ENCODE measurements around the gene CHCHD3. TPM values are rescaled to one million over a fixed set of nuclear protein-coding genes. Genes with fewer than 3 reads are reported as not detected.

CHCHD3 gene
- total and polyA plus RNA-seq, 2 experiments from 2014 or later = 65.3 to 68.5 TPM

GRCh38 chr7:132800522-132800921 lies 281.4 kb downstream of the CHCHD3 start:
- H3K4me2 ChIP-seq = no peak overlapping the region
- H3K4me3 ChIP-seq = no peak overlapping the region
- no peaks in the 10 kb centered on the region for H4K20me1 ChIP-seq (ENCODE audit: insufficient read depth, poor library complexity, severe bottlenecking)
- H3K27me3 ChIP-seq = no peaks in the 10 kb centered on the region
- no peak overlapping the region for H3K27ac ChIP-seq
- no peaks in the 10 kb centered on the region for H3K9me2 ChIP-seq (replicated peaks; ENCODE audit: insufficient read depth)
- DNase-seq (ENCODE audit: low spot score) = no peak
- TF ChIP-seq EZH2 (IDR thresholded peaks at IDR 0.05; ENCODE audit: borderline replicate concordance) (no peak), CTCF (IDR thresholded peaks at IDR 0.05; ENCODE audit: poor library complexity) (no peak), EZH2phosphoT487 (IDR thresholded peaks at IDR 0.05; ENCODE audit: low read depth, severe bottlenecking, unreplicated experiment) (no peak)
- no peak overlapping the region for H2AFZ ChIP-seq
- H3K4me1 ChIP-seq (ENCODE audit: insufficient read depth) = no peaks in the 10 kb centered on the region
- 84% methylated on average over 1 of the region's 1 CpG for WGBS (ENCODE audit: low lambda C conversion rate, missing lambda C conversion rate)
- H3K9me3 ChIP-seq (ENCODE audit: low read depth) = no peaks in the 10 kb centered on the region
- no peaks in the 10 kb centered on the region for H3K36me3 ChIP-seq (replicated peaks; ENCODE audit: insufficient read depth, low read depth)
- no peaks in the 10 kb centered on the region for H3K79me2 ChIP-seq

GRCh38 chr7:132799081-132799413 lies 282.8 kb downstream of the CHCHD3 start:
- Histone ChIP-seq H3K4me1 (ENCODE audit: insufficient read depth) (no peaks in the 10 kb centered on the region), H3K4me3 (no peak overlapping the region), H3K27me3 (no peaks in the 10 kb centered on the region), H3K4me2 (no peak overlapping the region), H2AFZ (no peak overlapping the region), H3K9me2 (replicated peaks; ENCODE audit: insufficient read depth) (no peaks in the 10 kb centered on the region), H3K27ac (no peak overlapping the region), H3K9me3 (ENCODE audit: low read depth) (no peaks in the 10 kb centered on the region), H4K20me1 (ENCODE audit: insufficient read depth, poor library complexity, severe bottlenecking) (no peaks in the 10 kb centered on the region), H3K36me3 (replicated peaks; ENCODE audit: insufficient read depth, low read depth) (no peaks in the 10 kb centered on the region), H3K79me2 (no peaks in the 10 kb centered on the region)
- no peak for DNase-seq (ENCODE audit: low spot score)
- no peak for TF ChIP-seq CTCF (IDR thresholded peaks at IDR 0.05; ENCODE audit: poor library complexity)
- TF ChIP-seq EZH2phosphoT487 (IDR thresholded peaks at IDR 0.05; ENCODE audit: low read depth, severe bottlenecking, unreplicated experiment) = no peak
- TF ChIP-seq EZH2 (IDR thresholded peaks at IDR 0.05; ENCODE audit: borderline replicate concordance) = no peak

GRCh38 chr7:132797152-132797551 lies 284.7 kb downstream of the CHCHD3 start:
- Histone ChIP-seq H3K27ac (no peak overlapping the region), H3K4me3 (no peak overlapping the region), H3K36me3 (replicated peaks; ENCODE audit: insufficient read depth, low read depth) (no peaks in the 10 kb centered on the region), H3K4me2 (no peak overlapping the region), H3K9me2 (replicated peaks; ENCODE audit: insufficient read depth) (no peaks in the 10 kb centered on the region), H2AFZ (no peak overlapping the region), H3K4me1 (ENCODE audit: insufficient read depth) (no peaks in the 10 kb centered on the region), H3K9me3 (ENCODE audit: low read depth) (no peaks in the 10 kb centered on the region), H3K27me3 (no peaks in the 10 kb centered on the region), H4K20me1 (ENCODE audit: insufficient read depth, poor library complexity, severe bottlenecking) (no peaks in the 10 kb centered on the region), H3K79me2 (no peaks in the 10 kb centered on the region)
- TF ChIP-seq CTCF (IDR thresholded peaks at IDR 0.05; ENCODE audit: poor library complexity) (no peak), EZH2 (IDR thresholded peaks at IDR 0.05; ENCODE audit: borderline replicate concordance) (no peak), EZH2phosphoT487 (IDR thresholded peaks at IDR 0.05; ENCODE audit: low read depth, severe bottlenecking, unreplicated experiment) (no peak)
- 100% methylated on average over 3 of the region's 3 CpGs for WGBS (ENCODE audit: low lambda C conversion rate, missing lambda C conversion rate)
- no peak for DNase-seq (ENCODE audit: low spot score)

- DNase-seq (ENCODE audit: low spot score) = no peak
- Histone ChIP-seq H3K36me3 (replicated peaks; ENCODE audit: insufficient read depth, low read depth) (no peaks in the 10 kb centered on the region), H3K79me2 (no peaks in the 10 kb centered on the region), H2AFZ (no peak overlapping the region), H3K9me2 (replicated peaks; ENCODE audit: insufficient read depth) (no peaks in the 10 kb centered on the region), H3K4me3 (no peak overlapping the region), H3K27me3 (no peaks in the 10 kb centered on the region), H3K4me2 (no peak overlapping the region), H4K20me1 (ENCODE audit: insufficient read depth, poor library complexity, severe bottlenecking) (no peaks in the 10 kb centered on the region), H3K4me1 (ENCODE audit: insufficient read depth) (no peaks in the 10 kb centered on the region), H3K9me3 (ENCODE audit: low read depth) (no peaks in the 10 kb centered on the region), H3K27ac (no peak overlapping the region)
- 92% methylated on average over 3 of the region's 3 CpGs for WGBS (ENCODE audit: low lambda C conversion rate, missing lambda C conversion rate)
- TF ChIP-seq EZH2 (IDR thresholded peaks at IDR 0.05; ENCODE audit: borderline replicate concordance) (no peak), EZH2phosphoT487 (IDR thresholded peaks at IDR 0.05; ENCODE audit: low read depth, severe bottlenecking, unreplicated experiment) (no peak), CTCF (IDR thresholded peaks at IDR 0.05; ENCODE audit: poor library complexity) (no peak)
Observed at GRCh38 chr7:132793474-132793873, 288.4 kb downstream of the CHCHD3 start.

Data from hepatocyte (in vitro differentiated cells).